HG03045 (cell line): ENCODE results near the gene APOB.

Experiments
- ATAC-seq: cut with Tn5 transposase; IDR thresholded peaks from one replicate; pipeline ENCODE4 v1.9.1; 2021; ENCODE audit warnings: mild to moderate bottlenecking, moderate library complexity; ENCODE audit not compliant: unreplicated experiment

The APOB gene

DNA sequence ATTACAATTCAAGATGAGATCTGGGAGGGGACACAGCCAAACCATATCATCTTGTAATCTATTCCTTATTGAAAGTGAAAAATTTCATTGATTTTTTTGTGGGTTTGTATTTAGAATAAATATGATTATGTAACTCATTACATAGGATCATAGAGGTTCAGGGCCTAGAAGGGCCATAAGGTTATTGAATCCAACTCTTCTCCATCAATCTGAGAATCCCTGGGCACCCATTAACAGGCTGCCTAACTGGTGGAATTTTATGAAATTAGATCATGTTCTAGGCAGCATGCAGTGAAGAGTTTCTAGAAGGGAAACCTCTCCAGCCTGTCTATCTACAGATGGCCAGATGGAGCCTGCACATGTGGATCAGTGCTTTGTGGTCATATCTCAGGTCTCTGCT lies 6.3 kb upstream of the APOB start:
- ATAC-seq = no peak

DNA sequence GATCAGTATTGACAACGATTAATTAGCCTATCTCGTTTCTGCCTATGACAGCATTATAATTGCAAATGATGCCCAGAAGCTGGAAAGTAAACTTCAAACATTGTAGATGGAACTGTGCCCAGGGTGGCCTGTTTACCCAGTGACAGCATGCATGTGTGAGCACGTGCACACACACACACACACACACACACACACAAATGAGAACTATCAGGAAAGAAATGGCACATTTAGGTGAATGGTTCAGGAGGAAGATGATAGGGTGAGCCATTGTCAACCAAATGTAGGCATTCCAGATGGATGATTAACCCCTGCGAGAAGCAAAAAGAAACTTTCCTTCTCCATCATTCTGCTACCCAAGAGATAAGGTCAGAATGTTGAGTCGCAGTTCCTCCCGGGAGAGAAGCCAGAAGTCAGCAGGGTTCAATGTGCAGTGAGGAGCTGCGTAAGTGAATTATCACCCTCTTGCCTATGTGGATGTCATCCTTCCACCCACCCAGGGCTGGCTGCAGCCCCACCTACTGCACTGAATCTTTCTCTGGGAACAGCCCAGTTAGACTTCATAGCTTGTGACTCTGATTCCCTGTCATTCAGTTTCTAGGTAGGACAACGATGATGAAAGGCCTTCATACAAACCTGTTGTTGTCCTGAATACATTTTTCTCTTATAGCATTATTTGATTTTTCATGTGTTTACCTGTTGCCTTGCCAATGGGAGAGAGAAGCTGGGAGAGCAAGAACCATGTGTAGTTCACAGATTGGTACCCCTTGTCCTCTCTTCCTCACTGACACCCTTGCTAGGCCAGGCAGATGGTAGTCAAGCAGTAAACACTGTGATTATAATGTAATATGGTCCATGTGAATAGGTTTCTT lies 3.5 kb upstream of the APOB start:
- no peak for ATAC-seq

DNA sequence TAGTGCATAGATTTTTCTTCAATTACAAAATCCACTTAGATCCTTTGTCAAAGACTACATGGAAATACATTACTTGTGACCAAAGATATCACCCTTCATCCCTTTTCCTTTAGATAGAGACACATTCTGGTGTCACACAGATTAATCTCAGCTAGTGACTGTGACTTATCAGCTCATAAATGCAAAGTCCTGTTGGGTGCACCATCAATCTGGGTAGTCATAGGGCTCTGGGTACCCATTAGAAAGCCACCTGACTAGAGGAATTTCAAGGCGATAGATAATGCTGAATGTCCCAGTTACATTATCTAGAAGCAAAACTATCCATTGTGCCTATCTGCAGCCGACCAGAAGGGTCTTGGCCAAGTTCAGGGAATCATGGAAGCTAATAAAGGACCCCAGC lies 2.6 kb upstream of the APOB start:
- ATAC-seq = no peak

DNA sequence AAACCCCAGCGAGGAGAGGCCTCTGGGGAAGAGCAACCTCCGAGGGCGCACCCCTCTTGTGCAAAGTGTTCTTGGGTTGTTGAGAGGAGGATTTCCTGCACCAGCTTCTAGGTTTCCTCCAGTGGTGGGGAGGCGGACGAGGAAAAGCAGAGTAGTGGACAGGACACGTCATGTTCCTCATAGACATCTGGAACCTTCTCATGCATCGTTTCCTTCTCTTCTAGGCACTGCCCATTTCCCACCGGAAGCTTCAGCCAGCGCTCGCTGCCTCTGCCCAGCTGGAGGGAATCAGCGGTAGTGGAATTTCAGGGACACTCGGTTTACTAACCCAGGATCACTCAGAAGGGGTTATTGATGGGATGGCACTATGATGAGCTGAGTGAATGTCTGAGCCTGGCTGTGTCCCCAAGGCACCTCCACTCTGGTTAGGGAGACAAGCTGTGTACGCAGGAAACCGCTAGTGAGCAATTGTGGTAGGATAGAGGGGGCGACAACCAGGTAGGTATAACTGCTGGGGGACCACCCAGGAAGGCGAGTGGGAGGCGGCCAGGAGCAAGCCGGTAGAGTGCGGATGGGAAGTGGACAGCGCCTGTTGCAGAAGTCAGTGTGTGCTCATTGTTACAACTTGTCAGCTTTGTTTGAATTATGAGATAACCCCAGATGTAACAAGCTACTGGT lies 960 bp upstream of the APOB start:
- no peak for ATAC-seq

DNA sequence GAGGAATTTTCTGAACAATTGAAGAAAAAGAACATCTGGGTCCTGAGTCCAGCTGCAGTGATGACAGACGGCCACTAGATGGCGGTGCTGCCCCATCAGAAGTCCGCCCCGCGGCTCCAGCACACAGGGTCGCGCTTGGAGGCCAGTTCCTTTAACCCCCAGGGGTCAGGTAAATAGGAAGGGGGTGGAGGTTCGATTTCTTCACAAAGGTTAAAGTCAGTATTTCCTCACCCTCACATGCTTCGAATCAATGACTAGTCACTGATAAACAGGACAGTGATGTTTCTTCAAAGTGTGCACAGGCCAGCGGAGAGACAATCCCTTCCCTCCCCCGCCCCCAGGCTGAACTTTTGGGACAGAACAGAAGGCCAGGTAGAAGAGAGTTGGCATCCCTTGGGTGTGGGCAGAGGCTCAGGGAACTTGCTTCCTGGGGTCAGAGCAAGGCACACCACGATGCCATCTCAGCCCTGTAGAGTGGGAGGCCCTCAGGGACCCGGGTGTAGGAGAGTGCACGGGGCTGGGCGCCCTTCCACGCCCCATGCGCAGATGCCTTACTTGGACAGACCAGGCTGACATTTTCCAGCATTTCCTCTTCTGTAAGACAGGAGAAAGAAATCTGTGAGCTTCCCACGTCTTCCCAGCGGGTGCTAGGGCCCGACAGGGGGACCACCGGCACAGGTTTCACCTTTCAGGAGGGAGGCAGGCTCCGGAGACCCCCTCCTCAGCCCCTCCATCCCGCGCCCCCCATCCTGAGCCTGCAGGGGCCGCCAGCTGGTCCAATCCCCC lies 722 bp downstream of the APOB start:
- ATAC-seq = peak; percentile 70

DNA sequence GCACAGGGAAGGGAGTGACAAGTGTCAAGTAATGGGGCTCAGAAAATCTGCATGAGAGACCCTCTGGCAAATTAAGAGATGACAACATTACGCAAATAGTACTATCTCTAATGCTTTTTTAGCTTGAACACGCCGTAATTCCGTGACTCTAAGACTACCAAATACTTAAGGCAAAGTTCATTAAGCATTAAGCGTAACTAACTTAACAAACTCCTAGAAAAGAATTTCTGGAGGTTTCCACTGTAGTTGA lies 1.2 kb downstream of the APOB start:
- no peak for ATAC-seq

DNA sequence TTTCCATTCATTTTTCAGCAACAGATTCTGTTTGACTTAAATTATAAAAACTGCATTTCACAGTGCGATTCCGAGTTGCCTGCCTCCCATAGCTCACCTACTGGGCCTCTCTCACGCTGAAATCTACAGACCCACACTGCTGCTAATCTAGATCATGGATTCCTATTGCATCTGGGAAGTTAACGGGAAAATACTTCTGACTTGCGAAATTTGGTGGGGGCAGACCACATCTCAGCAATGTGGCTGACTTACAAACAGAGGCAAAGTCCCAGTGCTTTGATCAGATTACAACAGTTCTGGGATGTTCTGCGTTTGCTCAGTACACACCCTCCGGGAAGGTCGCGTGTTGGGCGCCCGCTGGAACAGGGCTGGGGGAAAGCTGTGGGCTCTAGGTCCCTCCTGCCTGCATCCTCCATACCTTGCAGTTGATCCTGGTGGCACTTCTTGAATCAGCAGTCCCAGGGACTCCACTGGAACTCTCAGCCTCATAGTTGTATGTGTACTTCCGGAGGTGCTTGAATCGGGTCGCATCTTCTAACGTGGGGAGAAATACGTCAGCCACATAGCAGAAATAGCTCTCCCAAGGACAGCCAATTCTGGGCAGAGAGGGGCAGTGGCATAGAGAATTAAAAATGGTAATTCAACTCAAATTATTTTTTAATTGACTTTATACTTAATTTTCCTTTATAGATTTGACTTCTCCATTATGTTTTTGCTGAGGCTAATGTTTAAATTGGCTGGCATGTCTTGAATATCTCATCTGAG lies 1.7 kb downstream of the APOB start:
- no peak for ATAC-seq

DNA sequence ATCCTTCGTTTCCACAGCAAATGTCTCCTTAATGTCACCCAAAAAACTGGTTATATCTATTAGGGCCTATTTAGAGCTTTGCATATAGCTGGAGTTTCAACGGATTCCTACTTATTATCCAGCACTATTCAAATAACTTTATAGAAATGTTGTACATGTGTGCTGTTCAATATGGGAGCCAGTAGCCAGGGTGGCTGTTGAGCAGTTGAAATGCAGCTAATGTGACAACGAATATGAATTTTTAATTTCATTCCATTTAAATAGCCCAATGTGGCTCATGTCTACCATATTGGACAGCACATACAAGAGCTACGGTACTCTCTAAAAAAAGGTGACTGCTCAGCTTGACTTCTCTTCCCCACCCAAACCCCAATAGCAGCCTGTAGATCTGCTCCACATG lies 2.4 kb downstream of the APOB start:
- ATAC-seq = no peak

DNA sequence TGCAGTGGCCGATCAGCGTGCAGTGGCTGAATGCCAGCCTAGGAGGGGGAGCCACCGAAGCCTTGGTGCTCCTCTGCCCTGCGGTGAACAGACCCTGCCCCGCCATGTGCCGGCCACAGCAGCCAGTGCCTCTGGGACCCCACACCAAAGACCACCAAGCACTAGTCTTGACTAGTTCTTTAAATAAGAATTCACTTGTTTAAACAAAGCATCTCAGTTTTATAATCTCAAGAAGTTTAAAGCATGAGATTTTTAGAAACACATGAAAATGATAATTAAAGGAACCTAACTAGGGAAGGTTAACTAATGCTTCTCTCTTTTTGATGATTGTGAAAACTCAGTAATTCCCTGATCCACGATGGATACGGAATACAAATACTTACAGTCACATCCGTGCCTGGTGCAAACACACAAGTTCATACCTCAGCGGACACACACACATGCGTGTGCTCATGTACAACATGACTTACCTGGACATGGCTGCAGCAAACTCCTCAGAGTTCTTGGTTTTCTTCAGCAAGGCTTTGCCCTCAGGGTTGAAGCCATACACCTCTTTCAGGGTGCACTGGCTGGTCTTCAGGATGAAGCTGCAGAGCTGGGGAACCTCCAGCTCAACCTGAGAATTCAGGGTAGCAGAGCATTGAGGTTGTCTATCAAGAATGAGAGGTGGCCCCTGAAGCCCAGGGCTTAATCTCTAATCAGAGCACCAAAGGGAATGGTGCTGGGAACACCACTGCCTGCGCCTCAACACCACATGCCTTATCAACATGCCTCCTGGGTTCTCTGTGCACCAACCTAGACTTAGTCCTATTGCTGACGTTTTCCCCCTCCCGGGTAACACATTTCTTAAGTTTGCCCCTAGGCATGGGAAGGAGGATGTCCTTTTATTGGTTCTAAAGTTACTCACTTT lies 3.1 kb downstream of the APOB start:
- ATAC-seq = no peak

DNA sequence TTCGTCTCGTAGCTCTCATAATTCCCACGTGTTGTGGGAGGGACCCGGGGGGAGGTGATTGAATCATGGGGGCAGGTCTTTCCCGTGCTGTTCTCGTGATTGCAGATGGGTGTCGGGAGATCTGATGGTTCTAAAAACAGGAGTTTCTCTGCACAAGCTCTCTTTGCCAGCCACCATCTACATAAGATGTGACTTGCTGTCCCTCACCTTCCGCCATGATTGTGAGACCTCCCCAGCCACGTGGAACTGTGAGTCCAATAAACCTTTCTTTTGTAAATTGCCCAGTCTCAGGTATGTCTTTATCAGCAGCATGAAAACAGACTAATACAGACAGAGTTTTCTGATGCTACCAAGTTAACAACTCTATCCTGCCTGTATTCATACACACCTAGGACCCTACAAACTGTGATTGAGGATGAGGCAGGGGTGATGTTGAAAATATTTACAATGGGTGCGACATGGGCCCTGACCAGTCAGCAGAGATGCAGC lies 3.9 kb downstream of the APOB start:
- no peak for ATAC-seq

DNA sequence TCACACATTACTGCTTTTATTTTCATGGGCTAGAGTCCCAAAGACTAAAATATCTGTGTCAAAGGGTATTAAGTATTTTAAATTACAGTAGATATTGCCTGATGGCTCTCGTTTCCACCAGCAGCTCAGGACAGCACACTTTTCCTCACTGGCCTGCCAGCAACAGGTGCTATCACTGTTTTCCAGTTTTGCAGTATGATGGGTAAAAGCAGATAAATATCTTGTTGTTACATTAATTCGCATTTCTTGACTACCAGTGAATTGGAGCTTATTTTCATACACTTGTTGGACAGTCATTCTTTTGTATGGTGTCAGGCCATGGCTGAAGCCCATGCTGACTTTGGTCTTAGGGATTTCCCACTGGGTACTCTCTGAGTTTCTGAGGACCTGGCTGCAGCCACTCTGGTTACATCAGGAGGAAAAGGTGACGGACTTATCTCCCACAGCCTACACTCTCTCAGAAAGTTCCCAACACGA lies 4.8 kb downstream of the APOB start:
- ATAC-seq = no peak

DNA sequence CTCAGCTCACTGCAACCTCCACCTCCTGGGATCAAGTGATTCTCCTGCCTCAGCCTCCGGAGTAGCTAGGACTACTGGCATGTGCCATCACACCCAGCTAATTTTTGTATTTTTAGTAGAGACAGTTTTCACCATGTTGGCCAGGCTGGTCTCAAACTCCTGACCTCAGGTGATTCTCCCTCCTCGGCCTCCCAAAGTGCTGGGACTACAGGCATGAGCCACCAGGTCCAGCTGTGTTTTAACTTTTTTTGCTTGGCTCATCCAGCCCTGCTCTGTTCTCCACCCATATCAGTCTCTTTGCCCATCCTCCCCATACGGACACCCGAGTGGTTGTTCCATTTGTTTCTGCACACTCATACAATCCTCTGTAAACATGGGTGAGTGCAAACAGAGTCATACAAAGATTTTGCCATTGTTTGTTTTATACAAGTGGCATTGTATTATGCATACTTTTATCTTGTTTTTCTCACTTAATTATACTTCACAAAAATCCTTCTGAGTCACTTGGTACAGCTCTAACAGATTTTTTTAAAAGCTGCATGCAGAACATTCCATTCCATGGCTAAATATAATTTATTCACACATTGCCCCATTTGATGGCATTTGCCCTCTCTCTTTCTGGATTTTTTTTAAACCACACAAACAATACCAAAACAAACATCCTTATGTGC lies 5.3 kb downstream of the APOB start:
- ATAC-seq = no peak

DNA sequence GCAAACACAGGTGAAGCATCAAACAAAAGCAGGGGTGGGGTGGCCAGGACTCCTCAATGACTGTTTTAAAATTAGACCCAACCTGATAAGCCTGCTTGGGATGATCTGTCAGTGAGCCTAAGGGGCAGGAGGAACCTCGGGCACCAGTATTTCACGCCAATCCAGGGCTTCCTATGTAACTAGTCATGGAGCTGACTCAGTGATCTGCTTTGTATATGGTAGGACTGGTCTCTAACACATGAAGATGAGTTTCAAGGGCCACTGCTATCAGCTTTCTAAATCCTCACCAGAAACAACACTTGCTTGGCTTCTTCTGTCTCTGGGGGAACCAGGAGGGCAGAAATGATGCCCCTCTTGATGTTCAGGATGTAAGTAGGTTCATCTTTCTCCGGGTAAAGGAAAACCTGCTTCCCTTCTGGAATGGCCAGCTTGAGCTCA lies 6.2 kb downstream of the APOB start:
- ATAC-seq = no peak

DNA sequence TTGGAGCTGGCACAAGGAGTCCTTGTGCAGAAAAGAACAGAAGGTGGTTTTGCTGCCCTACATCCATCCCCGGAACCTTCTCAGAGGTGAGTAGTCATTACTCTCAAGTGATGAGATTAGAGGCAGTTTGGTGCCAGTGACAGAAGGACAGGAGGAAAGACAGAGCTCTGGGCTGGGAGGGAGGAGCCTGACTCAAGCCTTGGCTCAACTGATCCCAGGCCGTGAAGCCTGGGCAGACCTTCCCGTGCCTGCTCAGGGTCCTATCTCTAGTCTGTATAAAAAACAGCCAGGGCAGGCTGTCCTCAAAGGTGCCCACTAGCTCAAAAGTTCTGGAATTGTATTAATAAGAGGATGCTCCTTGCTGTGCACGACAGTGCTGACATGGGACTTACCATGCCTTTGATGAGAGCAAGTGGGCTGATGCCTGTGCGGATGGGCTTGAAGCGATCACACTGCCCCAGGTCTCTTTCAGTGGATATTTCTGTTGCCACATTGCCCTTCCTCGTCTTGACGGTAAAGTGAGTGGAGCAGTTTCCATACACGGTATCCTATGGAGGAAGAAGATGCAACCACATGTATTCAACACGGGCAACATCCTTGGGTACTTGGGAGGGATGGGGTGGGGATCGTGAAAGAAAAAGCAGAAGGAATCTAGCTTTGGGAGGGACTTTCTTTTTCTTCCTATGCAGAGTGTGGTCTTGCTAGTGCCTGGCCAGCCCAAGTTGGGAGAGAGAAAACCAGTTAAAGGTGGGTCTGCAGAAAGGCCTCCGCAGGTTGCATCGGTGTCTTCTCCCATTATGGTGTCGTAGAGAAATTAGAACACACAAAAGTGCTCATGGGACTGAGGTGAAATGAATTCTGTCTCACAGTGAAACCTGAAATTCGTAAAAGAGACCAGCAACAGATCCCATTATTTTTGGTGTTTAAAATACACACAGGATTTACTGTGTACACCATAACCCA lies 6.9 kb downstream of the APOB start:
- no peak for ATAC-seq

DNA sequence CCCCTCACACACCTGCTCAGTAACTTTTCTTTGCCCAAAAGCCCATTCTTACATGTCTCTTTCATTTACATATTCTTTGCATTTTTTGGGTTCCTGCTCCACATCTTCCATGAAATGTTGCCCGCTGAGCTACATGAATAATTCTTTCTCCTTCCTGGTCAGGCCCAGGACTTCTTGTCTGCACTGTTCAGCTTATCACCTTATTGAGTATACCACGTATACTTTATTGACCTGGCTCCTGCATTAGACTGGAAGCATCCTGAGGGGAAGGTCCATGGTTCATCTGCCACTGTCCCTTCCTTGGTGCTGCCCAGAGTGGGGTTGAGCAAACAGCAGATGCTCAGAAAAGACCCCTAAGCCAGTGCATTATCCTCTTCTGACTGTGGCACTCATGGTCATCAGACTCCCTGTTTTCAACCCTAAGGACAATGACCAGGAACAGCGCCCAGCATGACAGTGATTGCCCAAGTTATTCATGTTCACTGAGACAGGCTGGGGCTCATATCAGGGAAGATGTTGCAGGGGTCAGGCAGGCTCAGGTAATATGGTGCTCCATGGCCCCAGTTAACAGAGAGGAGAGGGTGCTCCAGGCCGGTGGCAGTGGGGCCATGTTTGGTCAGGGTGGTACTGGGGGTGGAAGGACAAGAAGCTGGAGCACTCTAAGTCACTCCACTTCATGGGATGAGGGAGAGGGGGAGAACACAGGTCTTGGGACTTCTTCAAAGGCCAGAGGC lies 7.7 kb downstream of the APOB start:
- no peak for ATAC-seq

DNA sequence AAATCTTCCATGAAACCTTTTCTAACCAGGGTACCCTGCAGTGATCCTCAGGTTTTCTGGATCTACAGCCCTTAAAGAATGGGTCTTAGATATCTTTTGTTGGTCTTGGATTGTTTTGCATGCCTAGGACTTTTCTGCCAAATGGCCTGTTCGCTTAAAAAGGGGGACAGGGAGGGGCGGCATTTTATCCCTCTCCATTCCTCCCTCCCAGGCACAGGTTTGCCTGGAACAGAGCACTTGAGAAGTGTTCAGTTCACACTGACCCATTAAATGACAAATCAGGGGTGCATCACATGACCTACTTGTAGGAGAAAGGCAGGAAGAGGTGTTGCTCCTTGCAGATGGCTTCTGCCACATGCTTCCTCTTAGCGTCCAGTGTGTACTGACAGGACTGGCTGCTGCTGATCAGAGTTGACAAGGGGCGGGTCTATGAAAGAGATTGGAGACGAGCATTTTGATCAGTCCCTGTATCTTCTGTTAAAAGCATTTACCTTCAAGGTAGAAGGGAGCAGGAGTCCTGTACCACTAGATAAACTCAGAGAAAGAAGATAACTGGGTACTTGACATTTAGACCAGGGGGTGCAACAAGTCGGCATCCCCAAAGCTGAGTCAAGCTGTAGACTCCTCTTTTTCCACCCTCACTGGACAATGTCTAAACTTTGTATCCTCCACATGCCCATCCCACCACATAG lies 8.4 kb downstream of the APOB start:
- ATAC-seq = no peak

DNA sequence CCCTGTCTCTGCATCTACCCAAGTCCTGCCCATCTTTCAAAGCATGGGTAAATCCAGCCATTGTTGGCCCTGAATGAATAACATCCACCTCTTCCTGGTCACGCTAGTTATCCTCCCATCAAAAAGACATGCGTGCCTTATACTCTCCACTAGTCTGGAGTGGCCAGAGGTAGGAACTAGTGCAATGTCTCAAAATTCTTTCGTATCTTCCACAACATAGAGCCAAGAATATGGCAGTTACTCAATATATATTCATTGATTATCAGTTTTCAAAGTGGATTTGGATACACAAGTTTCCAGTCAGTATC lies 8.9 kb downstream of the APOB start:
- ATAC-seq = no peak
